Thoracic aorta (tissue), 2 donors: ENCODE measurements around the gene ARHGEF37. TPM values are rescaled to one million over a fixed set of nuclear protein-coding genes. Genes with fewer than 3 reads are reported as not detected.

Experiments
- ATAC-seq: fragments of 150-250 bp; one replicate; pipeline ENCODE4 v1.8.0; 2017; ENCODE audit warnings: low read depth; ENCODE audit not compliant: insufficient number of reproducible peaks, low FRiP score
- DNase-seq: peaks from one replicate; pipeline ENCODE4 v3.0.0-alpha.2; 2020; ENCODE audit warnings: low spot score
- H3K27ac ChIP-seq, 2 donors: fragments of 200-600 bp; sonication (generic); 1 replicate in 1 of 2; 2 replicates in 1 of 2; pipeline ENCODE4 v1.5.1; 2016; ENCODE audit warnings: mild to moderate bottlenecking in 2 of 2, moderate library complexity in 2 of 2
- H3K27me3 ChIP-seq: fragments of 200-600 bp; sonication (generic); replicated peaks from 2 replicates; pipeline ENCODE4 v1.6.0; 2016; ENCODE audit warnings: mild to moderate bottlenecking; ENCODE audit not compliant: insufficient read depth
- H3K36me3 ChIP-seq: fragments of 200-600 bp; sonication (generic); one replicate; pipeline ENCODE4 v1.5.1; 2016
- H3K4me1 ChIP-seq, 2 donors: fragments of 200-600 bp; sonication (generic); 1 replicate in 1 of 2; 2 replicates in 1 of 2; pipeline versions ENCODE4 v1.5.1 to v1.6.0; 2016; ENCODE audit warnings: low read depth in 2 of 2, mild to moderate bottlenecking in 1 of 2; ENCODE audit not compliant: control insufficient read depth in 1 of 2
- H3K4me3 ChIP-seq: fragments of 200-600 bp; sonication (generic); 2 replicates; pipeline ENCODE4 v1.5.1; 2016; ENCODE audit warnings: mild to moderate bottlenecking
- H3K9me3 ChIP-seq: fragments of 200-600 bp; sonication (generic); 2 replicates; pipeline ENCODE4 v1.5.1; 2016
- total RNA-seq, 2 donors: library from RNA; depleted of rRNA; stranded (reverse); fragments of >200 nt; gene quantifications; one replicate each; pipeline versions ENCODE4 v1.1.0 to v1.2.3, GENCODE V29; 2016
- TF ChIP-seq, protein P1 (sequence below): fragments of 200-600 bp; sonication (generic); IDR thresholded peaks from one replicate; pipeline ENCODE4 v1.5.1; 2019; ENCODE audit warnings: antibody characterized with exemption

The ARHGEF37 gene
- total RNA-seq, 2 donors from 2014 or later = 5.6 to 11.4 TPM

DNA sequence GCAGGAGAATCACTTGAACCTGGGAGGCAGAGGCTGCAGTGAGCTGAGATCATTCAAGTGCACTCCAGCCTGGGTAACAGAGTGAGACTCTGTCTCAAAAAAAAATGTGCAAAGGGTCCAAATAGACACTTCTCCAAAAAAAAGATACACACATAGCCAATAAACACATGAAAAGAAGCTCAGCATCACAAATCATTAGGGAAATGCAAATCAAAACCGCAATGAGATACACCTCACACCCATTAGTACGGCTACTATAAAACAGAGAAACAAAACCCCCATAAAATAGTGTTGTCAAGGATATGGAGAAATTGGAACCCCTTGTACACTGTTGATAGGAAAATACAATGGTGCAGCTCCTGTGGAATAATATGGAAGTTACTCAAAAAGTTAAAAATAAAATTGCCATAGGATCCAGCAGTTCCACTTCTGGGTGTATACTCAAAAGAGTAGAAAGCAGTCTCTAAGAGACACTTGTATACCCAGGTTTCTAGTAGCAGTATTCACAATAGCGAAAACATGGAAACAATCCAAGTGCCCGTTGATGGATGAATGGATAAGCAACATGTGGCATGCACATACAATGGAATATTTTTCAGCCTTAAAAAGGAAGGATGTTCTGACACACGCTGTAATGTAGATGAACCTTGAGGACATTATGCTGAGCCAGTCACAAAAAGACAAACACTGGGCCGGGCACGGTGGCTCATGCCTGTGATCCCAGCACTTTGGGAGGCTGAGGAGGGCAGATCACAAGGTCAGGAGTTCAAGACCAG lies 91.6 kb downstream of the ARHGEF37 start:
- TF ChIP-seq, protein P1, sequence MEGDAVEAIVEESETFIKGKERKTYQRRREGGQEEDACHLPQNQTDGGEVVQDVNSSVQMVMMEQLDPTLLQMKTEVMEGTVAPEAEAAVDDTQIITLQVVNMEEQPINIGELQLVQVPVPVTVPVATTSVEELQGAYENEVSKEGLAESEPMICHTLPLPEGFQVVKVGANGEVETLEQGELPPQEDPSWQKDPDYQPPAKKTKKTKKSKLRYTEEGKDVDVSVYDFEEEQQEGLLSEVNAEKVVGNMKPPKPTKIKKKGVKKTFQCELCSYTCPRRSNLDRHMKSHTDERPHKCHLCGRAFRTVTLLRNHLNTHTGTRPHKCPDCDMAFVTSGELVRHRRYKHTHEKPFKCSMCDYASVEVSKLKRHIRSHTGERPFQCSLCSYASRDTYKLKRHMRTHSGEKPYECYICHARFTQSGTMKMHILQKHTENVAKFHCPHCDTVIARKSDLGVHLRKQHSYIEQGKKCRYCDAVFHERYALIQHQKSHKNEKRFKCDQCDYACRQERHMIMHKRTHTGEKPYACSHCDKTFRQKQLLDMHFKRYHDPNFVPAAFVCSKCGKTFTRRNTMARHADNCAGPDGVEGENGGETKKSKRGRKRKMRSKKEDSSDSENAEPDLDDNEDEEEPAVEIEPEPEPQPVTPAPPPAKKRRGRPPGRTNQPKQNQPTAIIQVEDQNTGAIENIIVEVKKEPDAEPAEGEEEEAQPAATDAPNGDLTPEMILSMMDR = no peak
- peaks cover 6% of the 10 kb centered on the region for H3K9me3 ChIP-seq
- DNase-seq (no peak), ATAC-seq (no peak)
- no peaks in the 10 kb centered on the region for H3K4me1 ChIP-seq
- H3K27ac ChIP-seq = no peak overlapping the region
- H3K36me3 ChIP-seq = no peaks in the 10 kb centered on the region
- H3K4me3 ChIP-seq = no peak overlapping the region
- no peaks in the 10 kb centered on the region for H3K27me3 ChIP-seq

GRCh38 chr5:149674686-149675085 lies 93.4 kb downstream of the ARHGEF37 start:
- no peak for DNase-seq
- no peaks in the 10 kb centered on the region for H3K27me3 ChIP-seq
- H3K27ac ChIP-seq = no peak overlapping the region
- no peaks in the 10 kb centered on the region for H3K9me3 ChIP-seq
- TF ChIP-seq, protein P1 = no peak
- H3K4me1 ChIP-seq = no peaks in the 10 kb centered on the region
- no peak for ATAC-seq
- H3K36me3 ChIP-seq = no peaks in the 10 kb centered on the region
- H3K4me3 ChIP-seq = no peak overlapping the region

GRCh38 chr5:149675610-149676201 lies 94.4 kb downstream of the ARHGEF37 start:
- Histone ChIP-seq H3K4me3 (no peak overlapping the region), H3K9me3 (no peaks in the 10 kb centered on the region), H3K36me3 (no peaks in the 10 kb centered on the region), H3K27ac (no peak overlapping the region), H3K27me3 (no peaks in the 10 kb centered on the region), H3K4me1 (no peaks in the 10 kb centered on the region)
- ATAC-seq (no peak), DNase-seq (no peak)
- TF ChIP-seq, protein P1 = no peak

DNA sequence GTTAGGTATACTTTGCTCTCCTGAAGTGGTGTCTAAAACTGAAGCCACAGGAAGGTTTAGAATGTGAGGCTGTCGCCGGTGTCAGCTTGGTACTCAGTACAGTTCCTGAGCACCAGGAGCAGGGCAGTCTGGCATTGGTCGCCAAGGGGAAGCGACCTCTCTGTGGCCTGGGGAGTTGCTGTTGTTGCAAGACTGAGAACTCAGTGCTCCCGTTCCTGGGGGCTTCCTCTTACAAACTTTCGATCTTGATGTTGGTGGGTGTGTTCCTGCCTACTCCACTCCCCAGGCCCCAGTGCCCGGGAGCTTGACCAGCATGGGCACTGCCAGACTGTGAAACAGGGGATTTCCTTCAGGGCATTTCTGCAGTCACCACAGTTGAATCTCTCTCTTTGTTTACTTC lies 96.4 kb downstream of the ARHGEF37 start:
- TF ChIP-seq, protein P1 = no peak
- no peak for DNase-seq
- Histone ChIP-seq H3K4me3 (no peak overlapping the region), H3K27me3 (no peaks in the 10 kb centered on the region), H3K27ac (no peak overlapping the region), H3K4me1 (no peaks in the 10 kb centered on the region), H3K9me3 (no peaks in the 10 kb centered on the region), H3K36me3 (no peaks in the 10 kb centered on the region)
- no peak for ATAC-seq

DNA sequence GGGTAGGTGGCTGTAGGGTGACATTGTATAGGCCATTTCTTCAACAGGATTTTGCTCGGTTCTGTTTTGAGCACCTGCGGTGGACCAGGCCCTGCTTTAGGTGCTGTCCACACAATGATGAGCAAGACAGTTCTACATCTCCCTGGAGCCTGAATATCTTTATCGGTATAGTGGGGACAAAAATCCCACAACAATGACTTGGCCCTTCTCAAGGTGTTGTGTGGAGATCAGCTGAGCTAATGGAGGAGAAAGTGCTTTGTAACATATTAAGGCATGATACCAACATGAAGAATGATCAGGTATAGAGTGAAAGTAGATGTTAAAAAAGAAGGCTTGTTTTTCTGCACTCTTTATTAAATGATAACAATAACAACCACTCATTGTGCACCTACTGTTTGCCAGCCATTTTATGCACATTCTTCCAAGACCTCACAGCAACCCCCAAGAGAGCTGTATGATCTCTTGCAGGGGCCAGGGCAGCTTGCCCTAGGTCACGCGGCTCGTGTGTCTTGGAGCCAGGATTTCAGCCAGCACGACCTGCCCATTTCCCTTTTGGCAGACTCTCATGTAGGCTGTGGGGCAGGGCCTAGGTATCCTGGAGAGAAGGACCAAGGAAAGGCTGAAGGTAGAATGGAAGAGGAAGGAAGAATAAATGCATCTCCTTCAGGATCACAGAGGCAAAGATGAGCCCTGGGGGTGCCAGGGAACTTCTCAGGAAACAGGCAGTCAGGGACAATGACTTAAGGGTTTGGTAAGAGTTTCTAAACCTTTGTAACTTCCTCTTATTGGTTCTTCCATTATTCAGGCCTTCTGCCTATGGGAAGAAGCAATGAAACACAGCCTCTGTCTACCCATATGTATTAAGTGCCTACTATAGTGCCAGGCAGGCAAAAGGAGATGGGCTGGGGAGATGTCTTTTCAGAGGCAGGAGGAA lies 98.8 kb downstream of the ARHGEF37 start:
- TF ChIP-seq, protein P1 = no peak
- H3K27me3 ChIP-seq = no peaks in the 10 kb centered on the region
- no peak for ATAC-seq

More for the DNA sequence above, 98.8 kb downstream of the ARHGEF37 start:
- Histone ChIP-seq H3K27ac (no peak overlapping the region), H3K4me3 (no peak overlapping the region), H3K9me3 (no peaks in the 10 kb centered on the region), H3K4me1 (no peaks in the 10 kb centered on the region), H3K36me3 (no peaks in the 10 kb centered on the region)
- no peak for DNase-seq
